Fibroblast of skin of left biceps (primary cell): ENCODE measurements around the gene SDHB.

Experiments used
- DNase-seq, 2 experiments: peaks; one replicate each; pipeline ENCODE4 v3.0.0-alpha.2; 2013; ENCODE audit warnings: low read depth in 2 of 2

SDHB gene

GRCh38 chr1:16969057-16969611 is 84.7 kb downstream of the SDHB start:
- DNase-seq, result no peak
